Sigmoid colon (tissue), 7 donors: ENCODE data around the gene ZNF674. TPM values are rescaled to one million over a fixed set of nuclear protein-coding genes. Genes with fewer than 3 reads are reported as not detected.
"Not testable (repeated sequence)": the region's sequence is repeated elsewhere in the genome, so short reads cannot be mapped to it uniquely, and the experiment has no call there.

Experiments
- DNase-seq: peaks from one replicate; pipeline ENCODE4 v3.0.0-alpha.2; 2019
- H3K27ac ChIP-seq, 4 donors: fragments of 200-600 bp; sonication (generic); one replicate each; pipeline ENCODE4 v1.5.1; 2016 to 2019; ENCODE audit warnings: mild to moderate bottlenecking in 1 of 4
- H3K27me3 ChIP-seq, 3 donors: fragments of 200-600 bp; sonication (generic); one replicate each; pipeline ENCODE4 v1.5.1; 2019; ENCODE audit warnings: mild to moderate bottlenecking in 1 of 3
- H3K36me3 ChIP-seq, 4 donors: fragments of 200-600 bp; sonication (generic); one replicate each; pipeline ENCODE4 v1.5.1; 2016 to 2019
- H3K4me1 ChIP-seq, 4 donors: fragments of 200-600 bp; sonication (generic); one replicate each; pipeline ENCODE4 v1.5.1; 2017 to 2019
- H3K4me3 ChIP-seq, 4 donors: fragments of 200-600 bp; sonication (generic); one replicate each; pipeline ENCODE4 v1.5.1; 2017 to 2019; ENCODE audit warnings: mild to moderate bottlenecking in 2 of 4, moderate library complexity in 1 of 4
- H3K9me3 ChIP-seq, 4 donors: fragments of 200-600 bp in 3 of 4; sonication (generic) in 3 of 4; one replicate each; pipeline versions ENCODE4 v1.5.1 to v1.6.1; 2013 to 2019
- EP300 ChIP-seq, 4 donors: sonication (generic); formaldehyde crosslinking; IDR thresholded peaks; one replicate each; pipeline ENCODE4 v1.6.1; 2017; ENCODE audit warnings: antibody characterized with exemption in 4 of 4
- POLR2A ChIP-seq, 2 donors: fragments of 450-650 bp; IDR thresholded peaks; one replicate each; pipeline ENCODE4 v1.6.1; 2016; ENCODE audit warnings: antibody characterized with exemption in 2 of 2, mild to moderate bottlenecking in 2 of 2, moderate library complexity in 2 of 2
- POLR2AphosphoS5 ChIP-seq, 4 donors: sonication (generic); formaldehyde crosslinking; IDR thresholded peaks; one replicate each; pipeline ENCODE4 v1.6.1; 2017; ENCODE audit warnings: antibody characterized with exemption in 4 of 4
- WGBS, 2 donors: extraction: QIAGEN DNeasy Blood & Tissue Kit; methylation state at CpG; one replicate each; pipeline ENCODE4 v1.1.7; 2013; 5-methylcytosine and 5-hydroxymethylcytosine counted together
- intact Hi-C: fragments of 100-400 bp; cut with DNase I; formaldehyde crosslinking; loops from one replicate; pipeline ENCODE4 v1.15.1; 2023
- polyA plus RNA-seq, 3 donors: library from polyadenylated mRNA; stranded (reverse); fragments of 200-250 nt; gene quantifications; one replicate each; pipeline ENCODE4 v1.2.3, GENCODE V29; 2013
- total RNA-seq, 4 donors: library from RNA; depleted of rRNA; stranded (reverse); fragments of >200 nt; gene quantifications; one replicate each; pipeline ENCODE4 v1.1.0, GENCODE V29; 2016
- TF ChIP-seq, protein P1 (sequence below), 4 experiments: fragments of 450-650 bp in 3 of 4; fragments of 200-600 bp in 1 of 4; IDR thresholded peaks; one replicate each; pipeline ENCODE4 v1.5.1; 2016 to 2019; ENCODE audit warnings: antibody characterized with exemption in 4 of 4, mild to moderate bottlenecking in 3 of 4, moderate library complexity in 2 of 4
- donor health status: healthy with polysubstance abuse.
- donor health status: Bipolar disorder and iron deficiency.
- donor health status: healthy.

The ZNF674 gene
- total and polyA plus RNA-seq, 7 donors, result 1.2 to 9.1 (median 3.0) TPM

- H3K9me3 ChIP-seq, result no peaks in the 10 kb centered on the region
- no peaks in the 10 kb centered on the region for H3K36me3 ChIP-seq
- H3K4me3 ChIP-seq, result no peak overlapping the region
- no peaks in the 10 kb centered on the region for H3K4me1 ChIP-seq
- 47 to 71% methylated on average over 2 of the region's 2 CpGs for WGBS, 2 donors
- TF ChIP-seq POLR2AphosphoS5 (IDR thresholded peaks at IDR 0.05) (no peak), POLR2A (IDR thresholded peaks at IDR 0.05) (no peak), EP300 (IDR thresholded peaks at IDR 0.05) (no peak)
- TF ChIP-seq, protein P1, sequence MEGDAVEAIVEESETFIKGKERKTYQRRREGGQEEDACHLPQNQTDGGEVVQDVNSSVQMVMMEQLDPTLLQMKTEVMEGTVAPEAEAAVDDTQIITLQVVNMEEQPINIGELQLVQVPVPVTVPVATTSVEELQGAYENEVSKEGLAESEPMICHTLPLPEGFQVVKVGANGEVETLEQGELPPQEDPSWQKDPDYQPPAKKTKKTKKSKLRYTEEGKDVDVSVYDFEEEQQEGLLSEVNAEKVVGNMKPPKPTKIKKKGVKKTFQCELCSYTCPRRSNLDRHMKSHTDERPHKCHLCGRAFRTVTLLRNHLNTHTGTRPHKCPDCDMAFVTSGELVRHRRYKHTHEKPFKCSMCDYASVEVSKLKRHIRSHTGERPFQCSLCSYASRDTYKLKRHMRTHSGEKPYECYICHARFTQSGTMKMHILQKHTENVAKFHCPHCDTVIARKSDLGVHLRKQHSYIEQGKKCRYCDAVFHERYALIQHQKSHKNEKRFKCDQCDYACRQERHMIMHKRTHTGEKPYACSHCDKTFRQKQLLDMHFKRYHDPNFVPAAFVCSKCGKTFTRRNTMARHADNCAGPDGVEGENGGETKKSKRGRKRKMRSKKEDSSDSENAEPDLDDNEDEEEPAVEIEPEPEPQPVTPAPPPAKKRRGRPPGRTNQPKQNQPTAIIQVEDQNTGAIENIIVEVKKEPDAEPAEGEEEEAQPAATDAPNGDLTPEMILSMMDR (IDR thresholded peaks at IDR 0.05), result no peak
- no peaks in the 10 kb centered on the region for H3K27me3 ChIP-seq
- no peak overlapping the region for H3K27ac ChIP-seq
- DNase-seq, result no peak
- intact Hi-C loops, result no loop called here
Measured at GRCh38 chrX:46477435-46477834, 67.8 kb downstream of the ZNF674 start.

- intact Hi-C loops, result no loop called here
- Histone ChIP-seq H3K4me3 (no peak overlapping the region), H3K9me3 (no peaks in the 10 kb centered on the region), H3K27me3 (no peaks in the 10 kb centered on the region), H3K36me3 (peaks cover 0 to 34% (median 0%) of the 10 kb centered on the region in 4 donors), H3K27ac (no peak overlapping the region), H3K4me1 (no peaks in the 10 kb centered on the region)
- 94 to 97% methylated on average over 1 of the region's 1 CpG for WGBS, 2 donors
- DNase-seq, result no peak
- TF ChIP-seq EP300 (IDR thresholded peaks at IDR 0.05) (no peak), POLR2A (IDR thresholded peaks at IDR 0.05) (no peak), POLR2AphosphoS5 (IDR thresholded peaks at IDR 0.05) (no peak)
- TF ChIP-seq, protein P1 (IDR thresholded peaks at IDR 0.05), result no peak
Measured at GRCh38 chrX:46465203-46465602, 80.0 kb downstream of the ZNF674 start.

DNA sequence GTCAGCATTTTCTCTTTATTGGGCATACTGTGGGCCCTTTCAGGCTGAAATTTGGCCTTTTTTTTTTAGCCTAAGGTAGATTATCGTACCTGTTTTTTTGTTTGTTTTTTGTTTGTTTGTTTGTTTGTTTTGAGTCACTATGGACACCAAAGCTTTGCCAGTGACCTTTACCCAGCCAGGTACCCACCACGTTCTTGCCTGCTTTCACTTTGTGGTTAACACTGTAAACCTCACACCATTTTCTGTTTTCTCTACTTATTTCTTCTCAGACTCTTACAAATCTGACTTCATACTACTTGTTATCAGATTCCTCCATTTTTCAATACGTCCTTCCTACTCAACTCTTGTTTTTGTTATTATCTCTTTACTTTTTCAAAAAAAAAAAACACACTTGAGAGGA, 81.5 kb downstream of the ZNF674 start:
- Histone ChIP-seq H3K27ac (no peak overlapping the region), H3K27me3 (no peaks in the 10 kb centered on the region), H3K36me3 (peaks cover 0 to 34% (median 0%) of the 10 kb centered on the region in 4 donors), H3K4me3 (no peak overlapping the region), H3K9me3 (no peaks in the 10 kb centered on the region), H3K4me1 (no peaks in the 10 kb centered on the region)
- no peak for TF ChIP-seq EP300 (IDR thresholded peaks at IDR 0.05)
- TF ChIP-seq, protein P1 (IDR thresholded peaks at IDR 0.05), result no peak
- no peak for TF ChIP-seq POLR2AphosphoS5 (IDR thresholded peaks at IDR 0.05)
- no peak for TF ChIP-seq POLR2A (IDR thresholded peaks at IDR 0.05)
- DNase-seq, result no peak
- 43 to 50% methylated on average over 3 of the region's 3 CpGs for WGBS, 2 donors
- intact Hi-C loops, result no loop called here

DNA sequence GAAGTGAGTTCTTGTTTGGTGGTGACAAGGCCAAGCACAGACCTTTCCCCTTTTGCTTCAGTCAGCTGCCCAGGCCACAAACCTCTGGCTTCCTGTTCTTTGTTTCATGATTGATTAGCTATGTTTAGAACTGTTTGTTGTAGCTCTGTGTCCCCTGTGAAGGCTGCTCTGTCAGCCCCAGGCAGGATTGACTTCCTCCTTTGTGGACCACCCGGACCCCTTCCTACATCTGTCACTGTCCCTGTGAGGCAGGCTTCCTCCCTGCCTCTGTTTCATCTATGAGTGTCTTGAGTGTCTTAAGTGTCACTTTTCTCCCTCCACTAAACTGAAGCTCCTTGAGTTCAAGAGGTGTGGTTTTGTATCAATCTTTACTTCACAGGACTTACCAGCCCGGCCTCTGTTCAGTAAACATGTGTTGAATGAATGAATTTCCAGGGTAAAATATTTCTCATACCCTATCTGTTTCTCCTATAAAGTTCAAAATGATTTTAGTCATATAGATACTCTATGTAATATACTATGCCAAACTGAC, 83.5 kb downstream of the ZNF674 start:
- peaks cover 0 to 30% (median 0%) of the 10 kb centered on the region in 4 donors for H3K36me3 ChIP-seq
- DNase-seq, result no peak
- no peaks in the 10 kb centered on the region for H3K4me1 ChIP-seq
- no peaks in the 10 kb centered on the region for H3K9me3 ChIP-seq
- intact Hi-C loops, result no loop called here
- no peaks in the 10 kb centered on the region for H3K27me3 ChIP-seq
- H3K27ac ChIP-seq, result no peak overlapping the region
- WGBS, 2 donors, result 43 to 78% methylated on average over 2 of the region's 2 CpGs
- H3K4me3 ChIP-seq, result no peak overlapping the region
- no peak for TF ChIP-seq EP300 (IDR thresholded peaks at IDR 0.05)
- TF ChIP-seq, protein P1 (IDR thresholded peaks at IDR 0.05), result no peak
- TF ChIP-seq POLR2A (IDR thresholded peaks at IDR 0.05), result no peak
- no peak for TF ChIP-seq POLR2AphosphoS5 (IDR thresholded peaks at IDR 0.05)

- DNase-seq, intact Hi-C loops, H3K27me3 ChIP-seq, H3K4me3 ChIP-seq, H3K27ac ChIP-seq, H3K4me1 ChIP-seq, H3K9me3 ChIP-seq: not testable (repeated sequence)
- H3K36me3 ChIP-seq, result peaks cover 0 to 32% (median 0%) of the 10 kb centered on the region in 4 donors
- 66 to 91% methylated on average over 8 of the region's 8 CpGs for WGBS, 2 donors
Measured at GRCh38 chrX:46460801-46461659, 84.2 kb downstream of the ZNF674 start.
